ENCODE measurements around the gene DYNLRB1. TPM values are rescaled to one million over a fixed set of nuclear protein-coding genes. Genes with fewer than 3 reads are reported as not detected.

Gene DYNLRB1
- total and polyA plus RNA-seq, 4 donors: 15.8 to 66.9 (median 44.8) TPM

DNA sequence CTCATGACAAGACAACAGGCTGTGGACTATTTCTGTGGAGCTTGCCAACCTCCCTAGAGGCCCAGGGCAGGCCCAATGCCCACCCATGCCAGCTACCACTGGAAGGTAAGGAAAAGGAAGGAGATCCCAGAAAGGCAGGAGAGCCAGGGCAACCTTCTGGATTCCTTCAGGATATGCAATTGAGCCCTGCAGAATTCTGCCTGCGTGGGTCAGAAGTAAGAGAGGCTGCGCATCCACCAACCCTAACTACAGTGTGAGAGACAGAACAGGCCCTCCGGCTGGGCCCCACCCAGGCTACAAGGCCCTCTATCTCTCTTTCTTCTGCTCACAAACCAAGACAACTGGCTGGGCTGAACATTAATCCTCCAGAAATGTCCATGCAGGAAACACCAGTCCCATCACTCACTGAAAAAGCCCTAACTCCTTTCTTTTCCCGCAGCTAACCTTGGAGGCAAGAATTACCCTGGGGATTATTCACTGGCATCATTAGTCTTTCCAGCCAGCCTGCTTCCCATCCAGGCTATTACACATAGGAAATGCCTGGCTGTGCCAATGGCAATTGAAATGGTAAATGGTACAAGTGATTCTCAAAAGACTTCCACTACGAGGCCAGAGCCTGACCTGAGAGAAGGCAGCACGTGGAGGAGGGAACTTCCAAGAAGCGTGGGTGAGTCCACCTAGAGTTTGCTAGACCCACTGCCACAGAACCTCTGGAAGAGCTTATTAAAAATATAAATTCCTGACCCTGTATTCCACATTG, 57.5 kb downstream of the DYNLRB1 start (continued):
- TF ChIP-seq CTCF (IDR thresholded peaks at IDR 0.05; ENCODE audit: low read depth, low read length, missing input control): no peak
- no peak for TF ChIP-seq HNF4A (conservative IDR thresholded peaks at IDR 0.05)

GRCh38 chr20:34574426-34574825, 58.2 kb downstream of the DYNLRB1 start:
- peaks cover 0 to 13% (median 0%) of the 10 kb centered on the region in 4 donors for H3K36me3 ChIP-seq (ENCODE audit: control insufficient read depth in 4 of 4, insufficient read depth in 3 of 4, low read depth in 1 of 4, low read length in 3 of 4)
- no peaks in the 10 kb centered on the region for H3K4me1 ChIP-seq (ENCODE audit: control insufficient read depth in 4 of 4, insufficient read depth in 4 of 4, low read length in 3 of 4)
- H3K4me3 ChIP-seq (ENCODE audit: low read depth in 1 of 3, low read length in 3 of 3): no peak overlapping the region
- H3K9ac ChIP-seq (ENCODE audit: low read depth in 1 of 2, low read length in 2 of 2): no peak overlapping the region
- TF ChIP-seq TAF1 (conservative IDR thresholded peaks at IDR 0.05) (no peak), SP1 (IDR thresholded peaks at IDR 0.05) (no peak), HNF4G (IDR thresholded peaks at IDR 0.05) (no peak), RXRA (IDR thresholded peaks at IDR 0.05) (no peak), NR2F2 (IDR thresholded peaks at IDR 0.05) (no peak), YY1 (IDR thresholded peaks at IDR 0.05) (no peak)
- TF ChIP-seq, protein P1, sequence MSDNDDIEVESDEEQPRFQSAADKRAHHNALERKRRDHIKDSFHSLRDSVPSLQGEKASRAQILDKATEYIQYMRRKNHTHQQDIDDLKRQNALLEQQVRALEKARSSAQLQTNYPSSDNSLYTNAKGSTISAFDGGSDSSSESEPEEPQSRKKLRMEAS (IDR thresholded peaks at IDR 0.05): no peak
- H3K9me3 ChIP-seq (ENCODE audit: control insufficient read depth in 4 of 4, low read length in 3 of 4): no peaks in the 10 kb centered on the region
- WGBS: over 99% methylated on average over 5 of the region's 5 CpGs
- no peak for DNase-seq (ENCODE audit: low spot score)
- no peak overlapping the region for H3K27ac ChIP-seq (ENCODE audit: low read depth in 1 of 2, low read length in 2 of 2)
- H3K27me3 ChIP-seq (ENCODE audit: control insufficient read depth in 4 of 4, insufficient read depth in 4 of 4, low read length in 3 of 4): no peaks in the 10 kb centered on the region

- Histone ChIP-seq H3K9me3 (ENCODE audit: control insufficient read depth in 4 of 4, low read length in 3 of 4) (no peaks in the 10 kb centered on the region), H3K4me1 (ENCODE audit: control insufficient read depth in 4 of 4, insufficient read depth in 4 of 4, low read length in 3 of 4) (no peaks in the 10 kb centered on the region), H3K36me3 (ENCODE audit: control insufficient read depth in 4 of 4, insufficient read depth in 3 of 4, low read depth in 1 of 4, low read length in 3 of 4) (peaks cover 0 to 13% (median 0%) of the 10 kb centered on the region in 4 donors), H3K27me3 (ENCODE audit: control insufficient read depth in 4 of 4, insufficient read depth in 4 of 4, low read length in 3 of 4) (no peaks in the 10 kb centered on the region), H3K27ac (ENCODE audit: low read depth in 1 of 2, low read length in 2 of 2) (no peak overlapping the region), H3K4me3 (ENCODE audit: low read depth in 1 of 3, low read length in 3 of 3) (no peak overlapping the region), H3K9ac (ENCODE audit: low read depth in 1 of 2, low read length in 2 of 2) (no peak overlapping the region)
- TF ChIP-seq HNF4A (conservative IDR thresholded peaks at IDR 0.05): no peak
- no peak for TF ChIP-seq ATF3 (IDR thresholded peaks at IDR 0.05)
- TF ChIP-seq ZBTB33 (IDR thresholded peaks at IDR 0.05): no peak
- TF ChIP-seq RAD21 (IDR thresholded peaks at IDR 0.05): no peak
- no peak for TF ChIP-seq CTCF (IDR thresholded peaks at IDR 0.05; ENCODE audit: low read depth, low read length, missing input control)
- TF ChIP-seq, protein P2, sequence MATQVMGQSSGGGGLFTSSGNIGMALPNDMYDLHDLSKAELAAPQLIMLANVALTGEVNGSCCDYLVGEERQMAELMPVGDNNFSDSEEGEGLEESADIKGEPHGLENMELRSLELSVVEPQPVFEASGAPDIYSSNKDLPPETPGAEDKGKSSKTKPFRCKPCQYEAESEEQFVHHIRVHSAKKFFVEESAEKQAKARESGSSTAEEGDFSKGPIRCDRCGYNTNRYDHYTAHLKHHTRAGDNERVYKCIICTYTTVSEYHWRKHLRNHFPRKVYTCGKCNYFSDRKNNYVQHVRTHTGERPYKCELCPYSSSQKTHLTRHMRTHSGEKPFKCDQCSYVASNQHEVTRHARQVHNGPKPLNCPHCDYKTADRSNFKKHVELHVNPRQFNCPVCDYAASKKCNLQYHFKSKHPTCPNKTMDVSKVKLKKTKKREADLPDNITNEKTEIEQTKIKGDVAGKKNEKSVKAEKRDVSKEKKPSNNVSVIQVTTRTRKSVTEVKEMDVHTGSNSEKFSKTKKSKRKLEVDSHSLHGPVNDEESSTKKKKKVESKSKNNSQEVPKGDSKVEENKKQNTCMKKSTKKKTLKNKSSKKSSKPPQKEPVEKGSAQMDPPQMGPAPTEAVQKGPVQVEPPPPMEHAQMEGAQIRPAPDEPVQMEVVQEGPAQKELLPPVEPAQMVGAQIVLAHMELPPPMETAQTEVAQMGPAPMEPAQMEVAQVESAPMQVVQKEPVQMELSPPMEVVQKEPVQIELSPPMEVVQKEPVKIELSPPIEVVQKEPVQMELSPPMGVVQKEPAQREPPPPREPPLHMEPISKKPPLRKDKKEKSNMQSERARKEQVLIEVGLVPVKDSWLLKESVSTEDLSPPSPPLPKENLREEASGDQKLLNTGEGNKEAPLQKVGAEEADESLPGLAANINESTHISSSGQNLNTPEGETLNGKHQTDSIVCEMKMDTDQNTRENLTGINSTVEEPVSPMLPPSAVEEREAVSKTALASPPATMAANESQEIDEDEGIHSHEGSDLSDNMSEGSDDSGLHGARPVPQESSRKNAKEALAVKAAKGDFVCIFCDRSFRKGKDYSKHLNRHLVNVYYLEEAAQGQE (IDR thresholded peaks at IDR 0.05): no peak
- no peak for TF ChIP-seq TAF1 (conservative IDR thresholded peaks at IDR 0.05)
- TF ChIP-seq, protein P1 (IDR thresholded peaks at IDR 0.05): no peak
- TF ChIP-seq JUND (IDR thresholded peaks at IDR 0.05): no peak
- TF ChIP-seq RXRA (IDR thresholded peaks at IDR 0.05): no peak
- TF ChIP-seq FOXA1 (IDR thresholded peaks at IDR 0.05): no peak
- no peak for TF ChIP-seq NR2F2 (IDR thresholded peaks at IDR 0.05)
- TF ChIP-seq GABPA (IDR thresholded peaks at IDR 0.05 in 1 of 2, conservative IDR thresholded peaks at IDR 0.05 in 1 of 2): no peak
- no peak for TF ChIP-seq EGR1 (IDR thresholded peaks at IDR 0.05; ENCODE audit: low read depth in 2 of 2)
- TF ChIP-seq YY1 (IDR thresholded peaks at IDR 0.05): no peak
- no peak for TF ChIP-seq FOXA2 (IDR thresholded peaks at IDR 0.05)
- TF ChIP-seq HNF4G (IDR thresholded peaks at IDR 0.05): no peak
- no peak for TF ChIP-seq SP1 (IDR thresholded peaks at IDR 0.05)
- WGBS: 95% methylated on average over 6 of the region's 6 CpGs
- DNase-seq (ENCODE audit: low spot score): no peak
Measured at GRCh38 chr20:34574861-34575260, 58.6 kb downstream of the DYNLRB1 start.
